Measurements from ENCODE around the gene TKTL1. TPM values are rescaled to one million over a fixed set of nuclear protein-coding genes. Genes with fewer than 3 reads are reported as not detected.

The TKTL1 gene
- total and polyA plus RNA-seq, 2 of the 8 experiments (the other 6 are each of a cell fraction or from before 2014, with no cell fraction given): 0.05 TPM; not detected in 1

DNA sequence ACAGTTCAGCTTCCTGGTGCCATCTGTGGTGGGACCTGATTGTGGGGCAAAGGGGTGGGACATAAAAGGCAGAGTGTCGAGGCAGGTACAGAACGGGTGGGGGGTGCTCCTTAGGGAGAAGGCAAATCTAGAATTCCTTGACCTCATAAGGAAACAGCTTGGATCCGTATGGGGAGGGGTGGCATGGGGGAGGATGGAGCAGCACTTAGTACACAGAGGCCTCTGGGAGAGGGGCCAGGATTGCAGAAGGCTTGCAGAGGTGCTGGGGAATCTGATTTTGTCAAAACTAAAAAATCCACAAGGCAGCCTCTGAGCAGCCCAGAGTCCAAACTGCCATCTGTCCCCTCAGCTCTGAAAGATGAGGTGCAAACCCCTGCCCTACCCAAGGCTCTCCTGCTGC lies 81.2 kb downstream of the TKTL1 start (continued):
- TF ChIP-seq CTCF (IDR thresholded peaks at IDR 0.05; ENCODE audit: control extremely low read depth in 1 of 3, insufficient read depth in 1 of 3, low read depth in 1 of 3, low read length in 3 of 3) (no peak), BCL11A (IDR thresholded peaks at IDR 0.05; ENCODE audit: low read depth in 2 of 2, low read length in 2 of 2) (no peak), SIN3A (conservative IDR thresholded peaks at IDR 0.05 in 1 of 2, IDR thresholded peaks at IDR 0.05 in 1 of 2; ENCODE audit: low read depth in 1 of 2, low read length in 2 of 2) (no peak), SP1 (IDR thresholded peaks at IDR 0.05; ENCODE audit: low read depth, low read length) (no peak)
- TF ChIP-seq, protein P1, sequence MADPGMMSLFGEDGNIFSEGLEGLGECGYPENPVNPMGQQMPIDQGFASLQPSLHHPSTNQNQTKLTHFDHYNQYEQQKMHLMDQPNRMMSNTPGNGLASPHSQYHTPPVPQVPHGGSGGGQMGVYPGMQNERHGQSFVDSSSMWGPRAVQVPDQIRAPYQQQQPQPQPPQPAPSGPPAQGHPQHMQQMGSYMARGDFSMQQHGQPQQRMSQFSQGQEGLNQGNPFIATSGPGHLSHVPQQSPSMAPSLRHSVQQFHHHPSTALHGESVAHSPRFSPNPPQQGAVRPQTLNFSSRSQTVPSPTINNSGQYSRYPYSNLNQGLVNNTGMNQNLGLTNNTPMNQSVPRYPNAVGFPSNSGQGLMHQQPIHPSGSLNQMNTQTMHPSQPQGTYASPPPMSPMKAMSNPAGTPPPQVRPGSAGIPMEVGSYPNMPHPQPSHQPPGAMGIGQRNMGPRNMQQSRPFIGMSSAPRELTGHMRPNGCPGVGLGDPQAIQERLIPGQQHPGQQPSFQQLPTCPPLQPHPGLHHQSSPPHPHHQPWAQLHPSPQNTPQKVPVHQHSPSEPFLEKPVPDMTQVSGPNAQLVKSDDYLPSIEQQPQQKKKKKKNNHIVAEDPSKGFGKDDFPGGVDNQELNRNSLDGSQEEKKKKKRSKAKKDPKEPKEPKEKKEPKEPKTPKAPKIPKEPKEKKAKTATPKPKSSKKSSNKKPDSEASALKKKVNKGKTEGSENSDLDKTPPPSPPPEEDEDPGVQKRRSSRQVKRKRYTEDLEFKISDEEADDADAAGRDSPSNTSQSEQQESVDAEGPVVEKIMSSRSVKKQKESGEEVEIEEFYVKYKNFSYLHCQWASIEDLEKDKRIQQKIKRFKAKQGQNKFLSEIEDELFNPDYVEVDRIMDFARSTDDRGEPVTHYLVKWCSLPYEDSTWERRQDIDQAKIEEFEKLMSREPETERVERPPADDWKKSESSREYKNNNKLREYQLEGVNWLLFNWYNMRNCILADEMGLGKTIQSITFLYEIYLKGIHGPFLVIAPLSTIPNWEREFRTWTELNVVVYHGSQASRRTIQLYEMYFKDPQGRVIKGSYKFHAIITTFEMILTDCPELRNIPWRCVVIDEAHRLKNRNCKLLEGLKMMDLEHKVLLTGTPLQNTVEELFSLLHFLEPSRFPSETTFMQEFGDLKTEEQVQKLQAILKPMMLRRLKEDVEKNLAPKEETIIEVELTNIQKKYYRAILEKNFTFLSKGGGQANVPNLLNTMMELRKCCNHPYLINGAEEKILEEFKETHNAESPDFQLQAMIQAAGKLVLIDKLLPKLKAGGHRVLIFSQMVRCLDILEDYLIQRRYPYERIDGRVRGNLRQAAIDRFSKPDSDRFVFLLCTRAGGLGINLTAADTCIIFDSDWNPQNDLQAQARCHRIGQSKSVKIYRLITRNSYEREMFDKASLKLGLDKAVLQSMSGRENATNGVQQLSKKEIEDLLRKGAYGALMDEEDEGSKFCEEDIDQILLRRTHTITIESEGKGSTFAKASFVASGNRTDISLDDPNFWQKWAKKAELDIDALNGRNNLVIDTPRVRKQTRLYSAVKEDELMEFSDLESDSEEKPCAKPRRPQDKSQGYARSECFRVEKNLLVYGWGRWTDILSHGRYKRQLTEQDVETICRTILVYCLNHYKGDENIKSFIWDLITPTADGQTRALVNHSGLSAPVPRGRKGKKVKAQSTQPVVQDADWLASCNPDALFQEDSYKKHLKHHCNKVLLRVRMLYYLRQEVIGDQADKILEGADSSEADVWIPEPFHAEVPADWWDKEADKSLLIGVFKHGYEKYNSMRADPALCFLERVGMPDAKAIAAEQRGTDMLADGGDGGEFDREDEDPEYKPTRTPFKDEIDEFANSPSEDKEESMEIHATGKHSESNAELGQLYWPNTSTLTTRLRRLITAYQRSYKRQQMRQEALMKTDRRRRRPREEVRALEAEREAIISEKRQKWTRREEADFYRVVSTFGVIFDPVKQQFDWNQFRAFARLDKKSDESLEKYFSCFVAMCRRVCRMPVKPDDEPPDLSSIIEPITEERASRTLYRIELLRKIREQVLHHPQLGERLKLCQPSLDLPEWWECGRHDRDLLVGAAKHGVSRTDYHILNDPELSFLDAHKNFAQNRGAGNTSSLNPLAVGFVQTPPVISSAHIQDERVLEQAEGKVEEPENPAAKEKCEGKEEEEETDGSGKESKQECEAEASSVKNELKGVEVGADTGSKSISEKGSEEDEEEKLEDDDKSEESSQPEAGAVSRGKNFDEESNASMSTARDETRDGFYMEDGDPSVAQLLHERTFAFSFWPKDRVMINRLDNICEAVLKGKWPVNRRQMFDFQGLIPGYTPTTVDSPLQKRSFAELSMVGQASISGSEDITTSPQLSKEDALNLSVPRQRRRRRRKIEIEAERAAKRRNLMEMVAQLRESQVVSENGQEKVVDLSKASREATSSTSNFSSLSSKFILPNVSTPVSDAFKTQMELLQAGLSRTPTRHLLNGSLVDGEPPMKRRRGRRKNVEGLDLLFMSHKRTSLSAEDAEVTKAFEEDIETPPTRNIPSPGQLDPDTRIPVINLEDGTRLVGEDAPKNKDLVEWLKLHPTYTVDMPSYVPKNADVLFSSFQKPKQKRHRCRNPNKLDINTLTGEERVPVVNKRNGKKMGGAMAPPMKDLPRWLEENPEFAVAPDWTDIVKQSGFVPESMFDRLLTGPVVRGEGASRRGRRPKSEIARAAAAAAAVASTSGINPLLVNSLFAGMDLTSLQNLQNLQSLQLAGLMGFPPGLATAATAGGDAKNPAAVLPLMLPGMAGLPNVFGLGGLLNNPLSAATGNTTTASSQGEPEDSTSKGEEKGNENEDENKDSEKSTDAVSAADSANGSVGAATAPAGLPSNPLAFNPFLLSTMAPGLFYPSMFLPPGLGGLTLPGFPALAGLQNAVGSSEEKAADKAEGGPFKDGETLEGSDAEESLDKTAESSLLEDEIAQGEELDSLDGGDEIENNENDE (IDR thresholded peaks at IDR 0.05; ENCODE audit: insufficient replicate concordance, low read length): no peak
